Measurements from ENCODE around the gene PSMC3.
A peak's percentile ranks its signal among the peaks of the same experiment; 100 is the strongest.

Gene PSMC3

DNA sequence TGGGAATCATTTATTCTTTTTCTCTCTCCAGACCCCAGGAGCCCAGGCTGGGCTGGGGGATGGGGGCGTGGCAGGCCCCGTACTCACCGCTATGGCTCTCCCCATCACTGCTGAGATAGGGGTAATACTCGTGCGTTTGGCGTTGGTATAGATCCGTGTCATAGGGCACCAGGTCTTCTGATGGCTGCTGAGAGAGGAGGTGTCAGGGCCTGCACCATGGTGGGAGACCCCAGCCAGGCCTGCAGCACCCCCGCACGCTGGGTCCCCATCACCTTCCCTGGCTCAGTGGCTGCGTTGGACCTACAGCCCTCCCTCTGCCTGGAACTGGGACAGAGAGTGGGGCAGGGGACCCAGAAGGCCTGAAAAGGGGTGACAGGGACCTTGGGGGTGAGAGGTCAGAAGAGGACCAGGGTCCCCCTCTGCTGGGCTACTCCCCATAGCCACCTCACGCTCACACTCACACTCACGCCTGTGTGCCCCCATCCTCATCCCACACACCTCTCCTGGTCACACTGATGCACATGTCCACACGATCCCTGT lies 50.6 kb downstream of the PSMC3 start:
- DNase-seq (ENCODE audit: low read depth): no peak

DNA sequence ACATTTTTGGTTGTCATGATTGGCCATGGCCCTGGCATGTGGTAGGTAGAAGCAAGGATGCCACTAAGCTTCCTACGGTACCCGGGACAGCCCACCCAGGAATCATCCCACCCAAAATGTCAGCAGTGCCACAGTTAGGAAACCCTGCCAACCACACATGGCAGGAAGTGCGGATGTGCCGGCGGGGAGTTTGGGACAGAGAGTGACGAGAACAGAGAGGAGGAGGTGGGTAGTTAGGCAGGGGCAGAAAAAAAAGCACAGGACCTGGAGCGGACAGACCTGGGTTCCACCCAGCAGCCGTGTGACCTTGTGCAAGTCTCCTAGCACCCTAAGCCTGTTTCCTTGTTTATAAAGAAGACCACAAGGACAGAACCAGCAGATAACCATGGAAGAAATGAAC lies 51.2 kb downstream of the PSMC3 start:
- no peak for DNase-seq (ENCODE audit: low read depth)

- DNase-seq (ENCODE audit: low read depth): no peak
These were observed 51.6 kb downstream of the PSMC3 start for GRCh38 chr11:47374720-47375019.

- peak; percentile 74 for DNase-seq (ENCODE audit: low read depth)
These were observed 52.1 kb downstream of the PSMC3 start for GRCh38 chr11:47373876-47374719.

DNA sequence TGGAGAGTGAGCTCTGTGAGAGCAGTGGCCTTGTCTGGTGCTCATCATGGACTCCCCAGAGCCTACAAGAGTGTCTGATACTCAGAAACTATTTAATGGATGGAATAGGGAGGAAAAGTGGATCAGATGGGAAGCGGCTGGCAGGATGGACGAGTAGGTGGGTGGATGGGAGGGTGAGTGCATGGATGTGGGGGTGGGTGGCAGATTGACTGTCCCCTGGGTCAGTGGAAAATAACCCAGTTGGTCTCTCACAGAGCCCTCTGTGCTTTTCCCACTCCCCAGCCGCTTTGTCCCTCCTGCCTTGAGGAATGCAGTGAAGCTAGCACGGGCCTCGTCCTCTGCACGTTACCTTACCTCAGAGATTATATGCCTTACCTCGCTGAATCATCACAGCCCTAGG lies 53.8 kb downstream of the PSMC3 start:
- DNase-seq (ENCODE audit: low read depth): no peak

- DNase-seq (ENCODE audit: low read depth): no peak
These were observed 56.6 kb downstream of the PSMC3 start for GRCh38 chr11:47369676-47370075.
